VCaP (cell line): ENCODE measurements around the gene PIGZ.

Experiments used
- H3K27ac ChIP-seq: fragments of 450-650 bp; 2 replicates; pipeline ENCODE4 v1.5.1; 2017
- TF ChIP-seq, protein P1 (sequence below): fragments of 450-650 bp; conservative IDR thresholded peaks from 2 replicates; pipeline ENCODE4 v1.5.1; 2017; ENCODE audit warnings: mild to moderate bottlenecking, moderate library complexity

The PIGZ gene

DNA sequence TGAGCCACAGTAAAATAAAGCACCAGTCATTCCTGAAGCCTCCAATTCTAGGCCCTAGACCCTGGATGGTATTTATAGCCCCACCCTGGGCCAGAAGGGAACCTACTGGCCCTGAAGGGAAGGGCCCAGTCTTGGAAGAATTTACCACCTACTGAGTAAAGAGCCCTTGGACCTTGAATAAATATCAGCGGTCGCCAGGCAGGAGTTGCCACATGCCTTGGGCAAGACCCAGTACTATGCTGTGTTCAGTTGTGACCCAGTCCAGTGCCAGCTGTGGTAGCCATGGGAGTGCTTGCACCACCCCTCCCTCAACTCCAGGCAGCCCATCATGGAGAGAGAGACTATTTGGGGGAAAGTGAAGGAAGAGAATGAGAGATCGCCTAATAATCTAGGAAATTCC lies 53.3 kb downstream of the PIGZ start:
- TF ChIP-seq, protein P1, sequence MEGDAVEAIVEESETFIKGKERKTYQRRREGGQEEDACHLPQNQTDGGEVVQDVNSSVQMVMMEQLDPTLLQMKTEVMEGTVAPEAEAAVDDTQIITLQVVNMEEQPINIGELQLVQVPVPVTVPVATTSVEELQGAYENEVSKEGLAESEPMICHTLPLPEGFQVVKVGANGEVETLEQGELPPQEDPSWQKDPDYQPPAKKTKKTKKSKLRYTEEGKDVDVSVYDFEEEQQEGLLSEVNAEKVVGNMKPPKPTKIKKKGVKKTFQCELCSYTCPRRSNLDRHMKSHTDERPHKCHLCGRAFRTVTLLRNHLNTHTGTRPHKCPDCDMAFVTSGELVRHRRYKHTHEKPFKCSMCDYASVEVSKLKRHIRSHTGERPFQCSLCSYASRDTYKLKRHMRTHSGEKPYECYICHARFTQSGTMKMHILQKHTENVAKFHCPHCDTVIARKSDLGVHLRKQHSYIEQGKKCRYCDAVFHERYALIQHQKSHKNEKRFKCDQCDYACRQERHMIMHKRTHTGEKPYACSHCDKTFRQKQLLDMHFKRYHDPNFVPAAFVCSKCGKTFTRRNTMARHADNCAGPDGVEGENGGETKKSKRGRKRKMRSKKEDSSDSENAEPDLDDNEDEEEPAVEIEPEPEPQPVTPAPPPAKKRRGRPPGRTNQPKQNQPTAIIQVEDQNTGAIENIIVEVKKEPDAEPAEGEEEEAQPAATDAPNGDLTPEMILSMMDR = no peak
- H3K27ac ChIP-seq = no peak overlapping the region

DNA sequence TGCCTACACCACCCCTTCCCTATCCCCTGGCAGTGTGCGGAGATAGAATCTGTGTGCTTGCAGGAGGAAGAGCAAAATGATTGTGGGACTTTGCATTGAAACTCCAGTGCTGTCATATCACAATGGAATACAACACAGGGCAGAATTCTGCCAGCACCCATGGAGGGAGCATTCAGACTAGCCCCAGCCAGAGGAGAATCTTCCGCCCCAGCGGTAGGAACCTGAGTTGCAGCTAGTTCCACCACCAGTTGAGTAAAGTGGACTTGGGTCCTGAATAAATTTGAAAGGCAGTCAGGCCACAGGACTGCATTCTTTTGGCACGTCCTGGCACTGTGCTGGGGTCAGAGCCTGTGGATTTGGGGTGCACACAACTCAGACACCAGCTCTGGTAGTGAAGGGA lies 53.8 kb downstream of the PIGZ start:
- TF ChIP-seq, protein P1 = no peak
- H3K27ac ChIP-seq = no peak overlapping the region

- H3K27ac ChIP-seq = no peak overlapping the region
These were observed 64.9 kb downstream of the PIGZ start for GRCh38 chr3:196903740-196904139.

GRCh38 chr3:196902296-196902695 lies 66.3 kb downstream of the PIGZ start:
- TF ChIP-seq, protein P1 = no peak

More at GRCh38 chr3:196903740-196904139, 64.9 kb downstream of the PIGZ start:
- TF ChIP-seq, protein P1 = no peak

GRCh38 chr3:196901768-196902167 lies 66.9 kb downstream of the PIGZ start:
- TF ChIP-seq, protein P1 = no peak
- H3K27ac ChIP-seq = no peak overlapping the region

More at GRCh38 chr3:196902296-196902695, 66.3 kb downstream of the PIGZ start:
- no peak overlapping the region for H3K27ac ChIP-seq
